HCT116 (cell line): Measurements from ENCODE around the gene CIROP. TPM values are rescaled to one million over a fixed set of nuclear protein-coding genes. Genes with fewer than 3 reads are reported as not detected.

Experiments
- ATAC-seq: fragments of 200-7000 bp; cut with Tn5 transposase; 2 replicates; pipeline ENCODE4 v1.9.1; 2020; ENCODE audit warnings: mild to moderate bottlenecking, moderate library complexity
- BruUV-seq: library from RNA; stranded (reverse); fragments of 400-500 nt; replicated peaks from 2 replicates; lab custom pipeline; 2021; lab: Mats Ljungman, UMichigan
- CTCF ChIA-PET: fragments of 300-600 bp; sonication (Branson Sonifier 250); formaldehyde crosslinking; loops from one replicate; lab custom pipeline; 2021; ENCODE audit warnings: antibody characterized with exemption; lab: Charles Lee
- POLR2A ChIA-PET: fragments of 300-600, 350-600 bp; sonication (Branson Sonifier 250); formaldehyde crosslinking; loops from one replicate; lab custom pipeline; 2021; ENCODE audit warnings: antibody characterized with exemption; lab: Charles Lee
- RAD21 ChIA-PET, 2 experiments: fragments of 300-600 bp; sonication (Branson Sonifier 250); formaldehyde crosslinking; loops; one replicate each; lab custom pipeline; 2023; ENCODE audit warnings: low total read pairs in 2 of 2; ENCODE audit not compliant: uncharacterized antibody in 2 of 2, unreplicated experiment in 2 of 2, low non-redundant PET in 1 of 2; lab: Charles Lee
- DNase-seq: peaks from one replicate; pipeline ENCODE4 v3.0.0-alpha.2; 2010; ENCODE audit warnings: low read depth, low spot score
- H2AFZ ChIP-seq: fragments of 200-600 bp; shearing (Covaris generic), sonication (generic); 2 replicates; pipeline ENCODE4 v1.6.1; 2017; ENCODE audit warnings: low read depth, mixed run types, mixed read lengths, antibody characterized with exemption, low read length; ENCODE audit not compliant: poor library complexity, severe bottlenecking
- H3K27ac ChIP-seq: 2 replicates; pipeline ENCODE4 v1.5.1; 2012; ENCODE audit warnings: low read depth, low read length
- H3K27me3 ChIP-seq: fragments of 200-600 bp; sonication (generic); 2 replicates; pipeline ENCODE4 v1.6.1; 2016; ENCODE audit warnings: mixed run types, low read length, mixed read lengths; ENCODE audit not compliant: insufficient read depth
- H3K36me3 ChIP-seq, 2 experiments: fragments of 200-500 bp in 1 of 2; fragments of 200-600 bp in 1 of 2; sonication (Bioruptor generic) in 1 of 2; sonication (generic) in 1 of 2; 2 replicates each; pipeline versions ENCODE4 v1.5.1 to v1.6.1; 2014 to 2016; ENCODE audit warnings: low read length in 2 of 2, inconsistent platforms in 1 of 2, mixed read lengths in 1 of 2, mixed run types in 1 of 2; ENCODE audit not compliant: insufficient read depth in 2 of 2, control insufficient read depth in 1 of 2
- H3K4me1 ChIP-seq, 2 experiments: fragments of 200-600 bp in 1 of 2; sonication (generic) in 1 of 2; 2 replicates each; pipeline versions ENCODE4 v1.5.1 to v1.6.1; 2012 to 2017; ENCODE audit warnings: low read length in 2 of 2, inconsistent platforms in 1 of 2, mild to moderate bottlenecking in 1 of 2, mixed read lengths in 1 of 2, mixed run types in 1 of 2, moderate library complexity in 1 of 2; ENCODE audit not compliant: insufficient read depth in 2 of 2, control insufficient read depth in 1 of 2
- H3K4me2 ChIP-seq: fragments of 200-600 bp; sonication (generic); 2 replicates; pipeline ENCODE4 v1.6.1; 2017; ENCODE audit warnings: mixed run types, low read length, mixed read lengths
- H3K4me3 ChIP-seq, 2 experiments: fragments of 200-600 bp in 1 of 2; sonication (generic) in 1 of 2; replicated peaks in 1 of 2; 2 replicates each; pipeline ENCODE4 v1.5.1; 2011 to 2016; ENCODE audit warnings: low read length in 2 of 2, control low read depth in 1 of 2, low read depth in 1 of 2, mild to moderate bottlenecking in 1 of 2, mixed read lengths in 1 of 2, mixed run types in 1 of 2
- H3K79me2 ChIP-seq: fragments of 200-600 bp; sonication (generic); 2 replicates; pipeline ENCODE4 v1.6.1; 2017; ENCODE audit warnings: mild to moderate bottlenecking, mixed run types, low read length, moderate library complexity, mixed read lengths; ENCODE audit not compliant: insufficient read depth
- H3K9ac ChIP-seq: fragments of 200-600 bp; sonication (generic); 2 replicates; pipeline ENCODE4 v1.6.1; 2016; ENCODE audit warnings: low read length, mixed read lengths
- H3K9me2 ChIP-seq: fragments of 200-600 bp; sonication (generic), shearing (Covaris generic); 2 replicates; pipeline ENCODE4 v1.6.1; 2017; ENCODE audit warnings: mixed run types, mild to moderate bottlenecking, moderate library complexity; ENCODE audit not compliant: insufficient read depth
- H3K9me3 ChIP-seq, 2 experiments: fragments of 200-500 bp in 1 of 2; fragments of 200-600 bp in 1 of 2; sonication (Bioruptor generic) in 1 of 2; sonication (generic) in 1 of 2; 2 replicates each; pipeline ENCODE4 v1.6.1; 2014 to 2017; ENCODE audit warnings: low read length in 2 of 2, mixed read lengths in 2 of 2, inconsistent platforms in 1 of 2, low read depth in 1 of 2, mild to moderate bottlenecking in 1 of 2, mixed run types in 1 of 2, moderate library complexity in 1 of 2; ENCODE audit not compliant: control insufficient read depth in 1 of 2, insufficient read depth in 1 of 2
- H4K20me1 ChIP-seq: fragments of 200-600 bp; sonication (generic), shearing (Covaris generic); 2 replicates; pipeline ENCODE4 v1.6.1; 2017; ENCODE audit warnings: mixed run types, mild to moderate bottlenecking, moderate library complexity; ENCODE audit not compliant: insufficient read depth
- CEBPB ChIP-seq: IDR thresholded peaks from 2 replicates; pipeline ENCODE4 v1.6.1; 2012; ENCODE audit warnings: low read depth
- EGR1 ChIP-seq: IDR thresholded peaks from 2 replicates; pipeline ENCODE4 v1.6.1; 2012; ENCODE audit warnings: low read depth
- FOSL1 ChIP-seq: IDR thresholded peaks from 2 replicates; pipeline ENCODE4 v1.6.1; 2012; ENCODE audit warnings: low read depth
- SP1 ChIP-seq: IDR thresholded peaks from 2 replicates; pipeline ENCODE4 v1.6.1; 2012; ENCODE audit warnings: low read depth
- TCF7L2 ChIP-seq: IDR thresholded peaks from 2 replicates; pipeline ENCODE4 v1.7.0; 2011; ENCODE audit warnings: borderline replicate concordance, inconsistent platforms; ENCODE audit not compliant: insufficient read depth, insufficient read length; ENCODE audit errors: extremely low read depth
- ZNF274 ChIP-seq: fragments of 200-500 bp; sonication (Bioruptor generic); IDR thresholded peaks from 2 replicates; pipeline ENCODE4 v1.6.1; 2014; ENCODE audit warnings: mild to moderate bottlenecking, low read depth, low read length, inconsistent platforms
- intact Hi-C: fragments of 100-400 bp; cut with micrococcal nuclease; formaldehyde crosslinking; loops from 2 replicates; pipeline ENCODE4 v1.10.0; 2022
- total RNA-seq: library from RNA; stranded (reverse); gene quantifications from one replicate; pipeline ENCODE4 v1.2.1, GENCODE V29; 2021; ENCODE audit not compliant: unreplicated experiment
- TF ChIP-seq, protein P1 (sequence below), 3 experiments: fragments of 200-600 bp in 1 of 3; sonication (generic) in 1 of 3; IDR thresholded peaks in 2 of 3; conservative IDR thresholded peaks in 1 of 3; 2 replicates each; pipeline ENCODE4 v1.5.1; 2012 to 2017; ENCODE audit warnings: low read depth in 2 of 3, low read length in 2 of 3, antibody characterized with exemption in 1 of 3, borderline replicate concordance in 1 of 3, control low read depth in 1 of 3, mild to moderate bottlenecking in 1 of 3, mixed read lengths in 1 of 3, mixed run types in 1 of 3, moderate library complexity in 1 of 3; ENCODE audit not compliant: insufficient read depth in 1 of 3

The CIROP gene
- total RNA-seq, 1 experiment from 2014 or later = not detected

DNA sequence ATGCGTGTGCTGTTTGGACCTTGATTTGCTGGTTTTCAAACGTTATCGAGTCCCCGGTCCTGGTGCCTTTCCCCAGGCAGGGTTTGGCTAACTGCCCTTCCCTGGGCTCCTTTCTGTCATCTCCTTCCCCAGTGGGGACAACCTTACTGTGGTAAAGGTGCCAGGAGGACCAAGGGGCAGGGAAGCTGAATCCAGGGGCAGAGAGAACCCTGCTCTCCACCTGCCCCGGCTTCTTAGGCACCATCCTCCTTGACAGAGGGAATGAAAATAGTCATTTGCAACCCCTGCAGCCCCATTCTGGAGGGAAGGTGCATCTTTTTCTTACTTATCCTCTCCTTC is 9.3 kb upstream of the CIROP start:
- Histone ChIP-seq H3K27ac (no peak overlapping the region), H3K79me2 (no peaks in the 10 kb centered on the region), H2AFZ (no peak overlapping the region), H3K36me3 (no peaks in the 10 kb centered on the region), H3K9me2 (no peaks in the 10 kb centered on the region), H3K4me2 (no peak overlapping the region), H3K27me3 (peaks cover 20% of the 10 kb centered on the region; the same call in 1 of the 2 replicates), H3K9ac (no peak overlapping the region), H4K20me1 (no peaks in the 10 kb centered on the region), H3K4me3 (no peak overlapping the region), H3K9me3 (no peaks in the 10 kb centered on the region), H3K4me1 (peaks cover 12 to 23% of the 10 kb centered on the region in 2 experiments)
- ChIA-PET CTCF (interaction anchor here (1.1 kb wide), 1 partner anchor 128 kb away, joined by 3 read pairs; no protein-coding TSS in a partner anchor), POLR2A (no interaction called here), RAD21 (no interaction called here)
- intact Hi-C loops = no loop called here
- no TSS peak for BruUV-seq
- DNase-seq (no peak), ATAC-seq (no peak)
- TF ChIP-seq, protein P1, sequence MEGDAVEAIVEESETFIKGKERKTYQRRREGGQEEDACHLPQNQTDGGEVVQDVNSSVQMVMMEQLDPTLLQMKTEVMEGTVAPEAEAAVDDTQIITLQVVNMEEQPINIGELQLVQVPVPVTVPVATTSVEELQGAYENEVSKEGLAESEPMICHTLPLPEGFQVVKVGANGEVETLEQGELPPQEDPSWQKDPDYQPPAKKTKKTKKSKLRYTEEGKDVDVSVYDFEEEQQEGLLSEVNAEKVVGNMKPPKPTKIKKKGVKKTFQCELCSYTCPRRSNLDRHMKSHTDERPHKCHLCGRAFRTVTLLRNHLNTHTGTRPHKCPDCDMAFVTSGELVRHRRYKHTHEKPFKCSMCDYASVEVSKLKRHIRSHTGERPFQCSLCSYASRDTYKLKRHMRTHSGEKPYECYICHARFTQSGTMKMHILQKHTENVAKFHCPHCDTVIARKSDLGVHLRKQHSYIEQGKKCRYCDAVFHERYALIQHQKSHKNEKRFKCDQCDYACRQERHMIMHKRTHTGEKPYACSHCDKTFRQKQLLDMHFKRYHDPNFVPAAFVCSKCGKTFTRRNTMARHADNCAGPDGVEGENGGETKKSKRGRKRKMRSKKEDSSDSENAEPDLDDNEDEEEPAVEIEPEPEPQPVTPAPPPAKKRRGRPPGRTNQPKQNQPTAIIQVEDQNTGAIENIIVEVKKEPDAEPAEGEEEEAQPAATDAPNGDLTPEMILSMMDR (IDR thresholded peaks at IDR 0.05 in 2 of 3, conservative IDR thresholded peaks at IDR 0.05 in 1 of 3; ENCODE audit: borderline replicate concordance in 1 of 3, insufficient read depth in 1 of 3, low read depth in 2 of 3, low read length in 2 of 3) = no peak
- TF ChIP-seq SP1 (no peak), TCF7L2 (no peak), CEBPB (no peak), FOSL1 (no peak), ZNF274 (no peak), EGR1 (no peak)
